ENCODE measurements around the gene TMF1.

TMF1 gene

GRCh38 chr3:69013253-69014021 is 38.7 kb downstream of the TMF1 start, which contains the start of gene EOGT:
Gene EOGT (minus strand): TSS chr3:69013684. CDS start chr3:69009846, 3,838 bp downstream.
- Mint-ChIP-seq H3K36me3 (peaks cover 5 to 13% of the 10 kb centered on the region in 2 donors), H3K4me1 (peaks cover 6 to 19% of the 10 kb centered on the region in 2 donors), H3K9me3 (no peaks in the 10 kb centered on the region), H3K4me3 (peak within 1 kb of the TSS; percentile 82 to 87), H3K27me3 (no peaks in the 10 kb centered on the region), H3K27ac (peak within 1 kb of the TSS; percentile 73)
- peak; percentile 80 to 81 for ATAC-seq (replicated peaks)
- peak; percentile 80 for DNase-seq

DNA sequence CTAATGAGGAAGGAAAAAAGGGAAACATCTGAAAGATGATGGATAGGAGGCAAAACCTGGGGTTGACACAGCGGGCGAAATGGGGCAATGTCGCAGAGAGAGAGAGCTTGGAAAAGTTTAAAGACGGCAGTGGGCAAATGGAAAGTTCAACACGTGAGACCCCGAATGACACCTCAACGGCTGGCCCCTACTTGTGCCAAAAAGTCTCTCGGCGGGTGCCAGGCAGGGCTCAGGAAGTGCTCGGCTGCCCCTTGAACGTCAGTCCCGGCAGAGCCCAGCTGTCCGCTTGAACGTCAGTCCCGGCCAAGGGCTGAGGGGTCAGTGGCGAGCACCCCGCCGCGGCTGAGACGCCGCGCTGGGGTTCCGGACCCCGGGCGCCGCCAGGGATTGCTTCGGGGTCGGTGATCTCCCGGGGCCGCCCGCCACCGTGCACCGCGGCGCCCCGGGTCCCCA is 39.3 kb downstream of the TMF1 start:
- Mint-ChIP-seq H3K27me3 (no peaks in the 10 kb centered on the region), H3K4me1 (peaks cover 6 to 19% of the 10 kb centered on the region in 2 donors), H3K4me3 (peak overlapping the region; percentile 80 to 87), H3K9me3 (no peaks in the 10 kb centered on the region), H3K27ac (peak overlapping the region; percentile 73), H3K36me3 (peaks cover 5 to 13% of the 10 kb centered on the region in 2 donors)
- DNase-seq (peak; percentile 23), ATAC-seq (replicated peaks) (peak; percentile 48 to 49)

DNA sequence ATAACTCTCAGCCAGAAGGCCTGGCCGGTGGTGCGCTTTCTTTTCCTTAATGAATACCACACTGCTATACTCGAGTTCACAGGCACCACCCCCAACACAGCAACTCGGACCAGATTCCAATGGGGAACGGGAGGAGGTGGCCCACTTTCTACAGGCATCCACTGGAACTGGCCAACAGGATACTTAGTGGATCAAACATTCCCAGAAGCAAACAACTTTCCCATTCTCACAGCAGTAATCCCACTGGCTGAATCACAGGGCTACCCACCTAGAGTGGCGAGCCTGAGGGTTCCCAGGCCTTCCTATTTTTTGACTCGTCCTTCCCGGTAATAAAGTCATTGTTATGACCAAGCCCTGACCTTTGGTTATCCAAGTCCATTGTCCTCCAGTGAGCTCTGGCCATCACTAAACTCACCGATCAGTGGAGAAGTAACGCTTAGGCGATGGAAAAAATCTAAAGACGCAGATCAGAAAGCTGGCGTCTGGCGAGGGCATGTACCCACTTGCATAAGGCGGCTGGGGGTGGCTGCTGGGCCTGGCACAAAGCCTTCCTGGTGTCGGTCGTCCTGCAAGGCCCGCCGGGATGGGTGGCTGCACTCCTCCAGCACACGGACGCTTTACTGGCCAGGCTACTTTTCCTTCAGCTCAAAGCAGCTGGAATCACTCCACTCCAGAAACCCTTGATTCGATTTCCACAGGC is 39.9 kb downstream of the TMF1 start:
- Mint-ChIP-seq H3K9me3 (no peaks in the 10 kb centered on the region), H3K27me3 (no peaks in the 10 kb centered on the region), H3K36me3 (peaks cover 2 to 7% of the 10 kb centered on the region in 2 donors), H3K4me1 (peaks cover 6 to 19% of the 10 kb centered on the region in 2 donors), H3K27ac (peak overlapping the region; percentile 73), H3K4me3 (peak overlapping the region; percentile 80 to 87)
- no peak for DNase-seq
- no peak for ATAC-seq (replicated peaks)

GRCh38 chr3:69011096-69011730 is 40.9 kb downstream of the TMF1 start:
- Mint-ChIP-seq H3K4me1 (peaks cover 4 to 19% of the 10 kb centered on the region in 2 donors), H3K4me3 (no peak overlapping the region), H3K36me3 (peaks cover 3 to 6% of the 10 kb centered on the region in 2 donors), H3K27ac (no peak overlapping the region), H3K27me3 (no peaks in the 10 kb centered on the region), H3K9me3 (no peaks in the 10 kb centered on the region)
- no peak for ATAC-seq (replicated peaks)
- no peak for DNase-seq

GRCh38 chr3:69009559-69010410 is 42.3 kb downstream of the TMF1 start:
- ATAC-seq (replicated peaks) (no peak), DNase-seq (no peak)
- H3K27me3 Mint-ChIP-seq, result no peaks in the 10 kb centered on the region
- no peak overlapping the region for H3K27ac Mint-ChIP-seq
- H3K4me1 Mint-ChIP-seq, result peaks cover 1 to 13% of the 10 kb centered on the region in 2 donors
- H3K36me3 Mint-ChIP-seq, result peaks cover 11 to 17% of the 10 kb centered on the region in 2 donors
- no peaks in the 10 kb centered on the region for H3K9me3 Mint-ChIP-seq
- H3K4me3 Mint-ChIP-seq, result no peak overlapping the region

GRCh38 chr3:69008980-69009379 is 43.2 kb downstream of the TMF1 start:
- Mint-ChIP-seq H3K9me3 (no peaks in the 10 kb centered on the region), H3K27me3 (no peaks in the 10 kb centered on the region), H3K4me3 (no peak overlapping the region), H3K36me3 (peaks cover 13 to 19% of the 10 kb centered on the region in 2 donors), H3K4me1 (peaks cover 0 to 7% of the 10 kb centered on the region in 2 donors), H3K27ac (no peak overlapping the region)
- no peak for DNase-seq
- ATAC-seq (replicated peaks), result no peak

GRCh38 chr3:69005791-69006482 is 46.2 kb downstream of the TMF1 start:
- H3K36me3 Mint-ChIP-seq, result peaks cover 16 to 31% of the 10 kb centered on the region in 2 donors
- ATAC-seq (replicated peaks), result no peak
- H3K9me3 Mint-ChIP-seq, result no peaks in the 10 kb centered on the region

DNA sequence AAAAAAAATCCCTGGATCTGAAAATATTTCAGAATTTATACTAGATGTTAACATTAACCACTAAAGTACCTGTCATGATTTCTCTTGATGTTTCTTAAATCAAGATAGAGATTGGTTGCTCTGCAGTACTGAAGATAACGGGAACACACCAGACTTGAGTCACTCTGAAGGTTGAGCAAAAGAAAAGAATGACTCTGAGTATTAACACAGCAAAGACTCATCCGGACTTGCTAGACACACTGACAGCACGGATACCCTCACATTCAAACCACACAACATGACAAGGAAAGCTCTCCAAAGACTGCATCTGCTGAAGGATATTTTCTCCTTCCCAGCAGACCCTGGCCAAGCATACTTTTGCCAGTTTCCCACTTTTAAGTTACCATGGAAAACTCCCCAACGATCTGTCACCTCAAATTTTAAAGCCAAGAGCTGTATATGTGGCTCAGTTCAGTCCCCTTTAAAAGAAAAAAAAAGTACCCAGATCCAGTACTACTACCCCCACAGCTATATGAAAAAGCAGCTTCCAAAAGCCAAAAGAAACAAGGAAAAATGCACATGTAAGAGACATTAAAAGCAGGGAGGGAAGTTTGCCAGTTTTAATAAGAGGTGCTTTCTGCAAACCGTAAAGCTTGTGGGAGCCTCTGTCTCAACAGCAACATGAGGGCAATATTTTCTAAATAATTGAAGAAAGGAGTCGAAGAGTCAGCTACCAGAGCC is 46.9 kb downstream of the TMF1 start:
- no peak for DNase-seq
- no peaks in the 10 kb centered on the region for H3K9me3 Mint-ChIP-seq
- ATAC-seq (replicated peaks), result no peak
- no peak overlapping the region for H3K27ac Mint-ChIP-seq
- no peaks in the 10 kb centered on the region for H3K27me3 Mint-ChIP-seq
- peaks cover 16 to 31% of the 10 kb centered on the region in 2 donors for H3K36me3 Mint-ChIP-seq
- no peaks in the 10 kb centered on the region for H3K4me1 Mint-ChIP-seq
- no peak overlapping the region for H3K4me3 Mint-ChIP-seq

More at GRCh38 chr3:69005791-69006482, 46.2 kb downstream of the TMF1 start:
- Mint-ChIP-seq H3K4me3 (no peak overlapping the region), H3K27ac (no peak overlapping the region), H3K27me3 (no peaks in the 10 kb centered on the region), H3K4me1 (no peaks in the 10 kb centered on the region)
- DNase-seq, result no peak

GRCh38 chr3:69004138-69004537 is 48.0 kb downstream of the TMF1 start:
- ATAC-seq (replicated peaks) (no peak), DNase-seq (no peak)
- Mint-ChIP-seq H3K4me1 (no peaks in the 10 kb centered on the region), H3K4me3 (no peak overlapping the region), H3K27me3 (no peaks in the 10 kb centered on the region), H3K36me3 (peaks cover 16 to 36% of the 10 kb centered on the region in 2 donors), H3K9me3 (no peaks in the 10 kb centered on the region), H3K27ac (no peak overlapping the region)

GRCh38 chr3:68999605-69000004 is 52.5 kb downstream of the TMF1 start:
- Mint-ChIP-seq H3K4me3 (no peak overlapping the region), H3K36me3 (peaks cover 27 to 46% of the 10 kb centered on the region in 2 donors), H3K9me3 (no peaks in the 10 kb centered on the region), H3K27me3 (no peaks in the 10 kb centered on the region), H3K27ac (no peak overlapping the region), H3K4me1 (no peaks in the 10 kb centered on the region)
- ATAC-seq (replicated peaks) (no peak), DNase-seq (no peak)

GRCh38 chr3:68999158-68999557 is 53.0 kb downstream of the TMF1 start:
- peaks cover 27 to 46% of the 10 kb centered on the region in 2 donors for H3K36me3 Mint-ChIP-seq
- ATAC-seq (replicated peaks) (no peak), DNase-seq (no peak)
- no peaks in the 10 kb centered on the region for H3K9me3 Mint-ChIP-seq
- no peaks in the 10 kb centered on the region for H3K27me3 Mint-ChIP-seq
- H3K27ac Mint-ChIP-seq, result no peak overlapping the region
- no peaks in the 10 kb centered on the region for H3K4me1 Mint-ChIP-seq
- H3K4me3 Mint-ChIP-seq, result no peak overlapping the region

DNA sequence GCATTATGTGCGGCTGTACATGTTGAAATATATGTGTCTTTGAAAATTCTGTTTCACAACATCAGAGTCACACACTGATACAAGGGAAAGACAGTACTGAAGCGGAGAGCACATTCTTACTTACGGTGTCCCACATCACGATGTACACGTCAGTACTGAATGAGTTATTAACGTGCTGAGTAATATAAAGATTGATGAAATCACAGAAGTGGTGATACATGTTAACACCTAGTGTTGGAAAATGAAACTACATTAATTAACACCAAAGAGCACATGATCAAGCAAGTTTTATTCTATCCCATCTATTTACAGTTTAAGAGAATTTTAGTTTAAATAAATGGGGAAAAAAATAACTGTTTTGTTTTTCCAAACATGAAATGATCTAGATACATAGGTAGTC is 54.2 kb downstream of the TMF1 start:
- no peak overlapping the region for H3K4me3 Mint-ChIP-seq
- DNase-seq, result no peak
- ATAC-seq (replicated peaks), result no peak
- H3K27me3 Mint-ChIP-seq, result no peaks in the 10 kb centered on the region
- H3K27ac Mint-ChIP-seq, result no peak overlapping the region
- H3K4me1 Mint-ChIP-seq, result no peaks in the 10 kb centered on the region
- peaks cover 36 to 53% of the 10 kb centered on the region in 2 donors for H3K36me3 Mint-ChIP-seq
- H3K9me3 Mint-ChIP-seq, result peaks cover 0 to 6% of the 10 kb centered on the region in 2 donors
